HK-2 (cell line): Measurements from ENCODE around the gene UBE2A.

Source experiments
- DNase-seq: peaks from one replicate; pipeline ENCODE4 v3.0.0-alpha.2; 2018; ENCODE audit not compliant: unreplicated experiment

Gene UBE2A

DNA sequence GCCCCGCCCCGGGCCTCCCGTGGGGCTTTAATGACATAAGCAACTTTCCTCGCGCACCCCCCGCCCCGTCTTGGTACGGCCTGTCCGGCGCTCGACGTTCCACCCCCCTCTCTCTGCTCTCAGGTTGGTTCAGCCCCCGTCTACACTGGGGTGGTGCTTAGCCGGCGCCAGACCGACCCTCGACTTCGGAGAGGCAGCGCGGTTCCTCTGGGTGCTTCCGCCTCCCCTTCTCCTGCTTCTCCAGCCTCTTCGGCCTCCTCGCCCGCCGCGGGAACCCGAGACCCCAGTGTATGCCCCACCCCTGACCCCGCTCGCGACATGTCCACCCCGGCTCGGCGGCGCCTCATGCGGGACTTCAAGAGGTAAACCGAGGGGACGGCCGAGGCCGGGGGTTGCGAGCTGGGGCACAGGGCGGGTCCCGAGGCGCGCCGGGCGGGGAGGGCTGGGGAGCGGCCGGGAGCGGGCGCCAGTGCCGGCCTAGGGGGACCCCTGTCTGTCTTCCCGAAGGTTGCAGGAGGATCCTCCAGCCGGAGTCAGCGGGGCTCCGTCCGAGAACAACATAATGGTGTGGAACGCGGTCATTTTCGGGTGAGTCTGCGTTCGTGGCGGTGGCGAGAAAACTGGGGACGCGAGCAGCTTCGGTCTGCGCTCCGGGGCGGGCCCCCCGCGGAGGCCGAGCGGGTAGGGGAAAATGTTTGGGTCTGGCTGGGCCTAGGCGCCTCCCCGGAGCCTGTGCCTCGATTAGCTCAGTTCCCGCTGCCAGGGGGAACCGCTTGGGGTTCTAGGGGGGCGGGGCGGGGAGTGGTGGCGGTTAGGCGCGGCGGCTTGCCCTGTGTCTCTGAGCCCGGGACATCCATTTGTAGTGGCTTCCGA lies at the start of gene UBE2A:
UBE2A (plus strand) TSS at position 170 of the 873 bp plus-strand sequence; CDS start at position 319, 149 bp downstream.
- peak; percentile 91 for DNase-seq

DNA sequence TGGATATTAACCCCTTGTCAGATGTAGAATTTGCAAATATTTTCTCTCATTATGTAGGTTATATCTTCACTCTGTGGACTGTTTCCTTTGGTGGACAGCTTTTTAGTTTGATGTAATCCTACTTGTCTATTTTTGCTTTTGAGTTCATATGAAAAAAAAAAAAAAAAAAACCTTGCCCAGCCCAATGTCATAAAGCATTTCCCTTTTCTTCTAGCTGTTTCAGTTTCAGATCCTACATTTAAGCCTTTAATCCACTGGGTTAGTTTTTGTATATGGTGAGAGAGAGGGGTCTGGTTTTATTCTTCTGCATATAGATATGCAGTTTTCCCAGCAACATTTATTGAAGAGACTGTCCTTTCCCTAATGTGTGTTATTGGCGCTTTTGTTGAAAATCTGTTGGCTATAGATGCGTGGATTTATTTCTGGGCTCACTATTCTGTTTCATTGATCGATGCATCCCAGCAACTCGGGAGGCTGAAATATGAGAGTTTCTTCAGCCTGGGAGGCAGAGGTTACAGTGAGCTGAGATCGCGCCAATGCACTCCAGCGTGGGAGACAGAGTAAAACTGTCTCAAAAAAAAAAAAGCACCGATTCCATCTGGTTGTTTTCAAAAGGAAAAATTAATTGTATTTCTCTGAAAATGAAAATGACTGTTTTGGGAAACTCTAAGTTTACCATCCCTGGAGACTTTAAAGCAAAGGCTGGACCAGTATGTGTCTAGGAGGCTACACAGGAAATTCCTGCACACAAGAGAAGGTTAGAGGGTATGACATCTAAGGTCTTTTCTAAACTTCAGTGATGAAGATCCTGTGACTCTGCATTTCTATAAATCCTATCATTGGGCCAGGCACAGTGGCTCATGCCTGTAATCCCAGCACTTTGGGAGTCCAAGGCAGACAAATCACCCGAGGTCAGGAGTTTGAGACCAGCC lies 44.8 kb upstream of the UBE2A start:
- DNase-seq: no peak

DNA sequence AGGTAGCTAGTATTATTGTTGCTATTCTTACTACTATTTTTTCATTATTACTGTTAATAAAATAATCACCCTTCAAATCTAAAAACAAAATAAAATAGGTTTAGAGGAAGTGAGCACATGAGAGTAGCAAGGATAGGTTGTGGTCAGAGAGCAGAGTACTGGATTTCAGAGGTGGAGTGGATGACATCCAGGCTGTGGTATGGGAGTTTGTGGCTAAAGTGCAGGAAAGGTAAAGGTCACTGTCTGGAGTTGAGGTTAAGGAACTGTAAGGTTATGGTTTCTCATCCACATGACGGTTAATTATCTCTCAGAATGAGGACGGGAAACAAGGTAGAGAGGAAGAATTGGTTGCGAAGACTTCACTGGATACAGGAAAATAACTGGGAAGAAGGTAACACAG lies 36.9 kb upstream of the UBE2A start:
- peak; percentile 27 for DNase-seq

DNA sequence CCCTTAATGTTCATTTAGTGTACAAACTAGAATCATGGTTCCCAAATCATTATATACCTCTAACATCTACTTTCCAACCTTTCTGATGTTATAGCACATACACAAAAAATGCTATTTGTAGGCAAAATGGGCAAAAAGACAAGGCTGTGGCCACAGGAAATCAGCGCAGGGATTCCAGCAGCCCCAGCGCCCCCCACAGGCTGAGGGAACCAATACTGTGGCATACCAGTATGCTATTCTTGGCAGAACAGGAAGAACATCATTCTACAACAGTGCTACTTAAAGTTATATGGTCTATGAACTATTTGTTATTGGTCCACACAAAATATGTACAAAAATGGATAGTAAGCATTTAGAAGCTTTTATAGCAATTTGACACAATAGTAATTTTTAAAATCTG lies 34.5 kb upstream of the UBE2A start:
- DNase-seq: no peak

DNA sequence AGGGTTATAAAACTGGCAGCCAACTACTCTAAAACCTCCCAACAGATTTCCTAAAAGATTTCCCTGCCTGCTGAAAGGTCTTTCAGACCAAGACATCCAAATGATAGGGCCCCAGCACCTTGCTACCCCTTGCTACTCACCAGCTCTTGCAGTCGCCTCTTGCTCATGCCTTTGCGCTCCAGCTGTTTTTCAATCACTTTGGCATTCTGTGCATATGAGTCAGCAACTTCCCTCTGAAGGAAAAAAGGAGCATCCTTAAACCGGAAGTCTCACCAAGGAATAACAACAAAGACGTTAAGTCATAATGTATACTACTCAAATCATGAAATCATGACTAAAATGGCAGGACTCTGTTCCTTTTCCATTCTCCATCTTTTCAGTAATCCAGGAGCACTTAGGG lies 33.2 kb upstream of the UBE2A start:
- peak; percentile 53 for DNase-seq

DNA sequence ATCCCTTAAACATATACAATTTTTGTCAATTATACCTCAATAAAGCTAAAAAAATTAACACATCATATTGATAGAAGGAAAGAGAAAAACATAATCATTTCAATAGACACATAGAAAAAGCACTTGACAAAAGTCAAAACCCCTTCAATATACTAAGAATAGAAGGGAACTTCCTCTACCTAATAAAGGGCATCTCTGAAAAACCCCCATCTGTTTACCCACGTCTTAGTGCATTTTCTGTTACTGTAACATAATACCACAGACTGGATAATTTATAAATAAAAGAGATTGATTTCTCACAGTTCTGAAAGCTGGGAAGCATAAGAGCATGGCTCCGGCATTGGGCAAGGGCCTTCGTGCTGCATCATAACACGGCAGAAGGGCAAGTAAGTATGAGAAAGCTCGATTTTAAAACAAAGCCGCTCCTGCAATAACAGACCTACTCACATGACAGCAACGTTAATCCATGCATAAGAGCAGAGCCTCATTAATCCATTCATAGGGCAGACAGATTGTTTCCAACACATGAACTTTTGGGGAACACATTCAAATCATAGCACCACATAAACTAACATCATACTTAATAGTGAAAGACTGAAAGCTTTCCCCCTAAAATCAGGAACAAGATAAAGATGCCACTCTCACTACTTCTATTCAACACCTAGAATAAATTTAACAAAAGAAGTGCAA lies 24.9 kb upstream of the UBE2A start:
- no peak for DNase-seq

DNA sequence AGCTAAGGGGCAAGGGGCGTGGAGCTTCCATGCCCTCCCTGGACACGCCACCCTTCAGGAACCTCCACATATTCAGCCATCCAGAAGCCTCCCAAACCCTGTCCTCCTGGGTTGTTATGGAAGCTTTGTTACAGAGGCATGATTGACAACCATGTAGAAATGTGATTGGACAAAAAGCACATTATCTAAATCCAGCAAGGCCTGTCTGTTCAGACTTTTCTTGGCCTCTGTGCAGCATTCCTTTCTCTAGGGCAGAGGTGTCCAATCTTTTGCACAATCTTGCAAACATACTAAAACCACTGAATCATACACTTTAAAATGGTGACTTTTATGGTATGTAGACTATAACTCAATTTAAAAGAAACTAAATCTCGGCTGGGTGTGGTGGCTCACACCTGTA lies 21.9 kb upstream of the UBE2A start:
- DNase-seq: no peak

DNA sequence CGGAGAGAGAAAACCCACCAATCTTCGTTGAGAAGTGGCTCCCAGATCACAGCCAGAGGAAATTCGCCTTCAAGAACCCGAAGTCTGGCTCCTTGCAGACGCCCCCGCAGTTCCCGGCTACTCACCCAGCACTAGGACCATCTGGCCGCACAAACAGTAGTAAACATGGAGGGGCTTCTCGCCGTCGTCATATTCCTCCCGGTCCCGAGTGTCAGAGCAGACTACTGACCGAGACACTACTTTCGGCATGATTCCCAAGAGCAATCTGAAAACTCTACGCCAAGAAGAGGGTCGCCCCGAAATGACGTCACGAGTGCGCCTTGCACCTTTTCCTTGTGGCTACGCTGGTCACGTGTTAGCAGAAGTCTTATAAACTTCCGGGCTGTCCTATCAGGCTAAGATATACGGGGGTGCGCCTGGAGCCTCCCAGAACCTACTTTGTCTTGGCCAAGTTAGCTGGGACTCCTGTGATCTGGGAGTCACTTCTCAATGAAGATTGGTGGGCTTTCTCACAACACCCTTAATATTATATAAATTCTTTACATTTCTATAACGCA lies 9.2 kb upstream of the UBE2A start, which contains the start of gene STEEP1:
STEEP1 (minus strand) TSS at position 303 of the 557 bp plus-strand sequence; CDS start at position 249, 54 bp downstream.
- peak; percentile 80 for DNase-seq

DNA sequence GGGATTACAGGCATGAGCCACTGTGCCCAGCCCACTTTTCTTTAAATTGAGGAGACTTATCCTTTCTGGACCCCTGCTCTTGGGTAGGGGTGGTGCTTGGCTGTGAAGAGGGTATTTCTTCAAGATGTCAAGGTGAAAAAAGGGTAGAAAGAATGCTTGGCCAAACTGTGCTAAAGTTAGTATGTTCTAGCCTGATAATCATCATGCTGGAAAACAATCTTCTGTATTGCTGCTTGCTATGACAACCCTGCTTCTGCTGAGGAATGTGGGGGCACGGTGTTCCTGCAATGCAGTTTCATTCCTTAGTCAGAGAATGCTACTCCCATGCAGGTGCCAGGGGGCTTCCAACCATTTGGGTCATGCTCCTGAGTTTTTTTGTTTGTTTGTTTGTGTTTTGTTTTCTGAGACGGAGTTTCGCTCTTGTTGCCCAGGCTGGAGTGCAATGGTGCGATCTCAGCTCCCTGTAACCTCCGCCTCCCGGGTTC lies 4.0 kb upstream of the UBE2A start:
- no peak for DNase-seq

DNA sequence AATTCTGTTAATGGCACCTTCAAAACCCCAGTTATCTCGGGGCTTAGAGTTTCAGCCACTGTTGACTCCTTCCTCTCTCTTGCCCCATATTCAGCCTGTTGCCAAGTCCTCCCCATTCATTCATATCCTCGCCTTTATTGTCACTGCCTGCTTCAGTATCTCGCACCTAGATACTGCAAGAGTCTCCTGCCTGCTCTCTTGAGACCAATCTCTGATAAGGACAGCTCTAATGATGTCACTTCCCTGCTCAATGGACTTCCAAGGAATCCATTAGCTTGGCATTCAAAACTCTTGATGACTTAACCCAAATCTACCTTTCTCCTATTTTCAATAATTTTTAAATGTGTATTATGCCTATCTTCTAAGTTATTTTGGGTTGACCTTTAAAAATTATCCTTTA lies 1.1 kb upstream of the UBE2A start:
- no peak for DNase-seq

DNA sequence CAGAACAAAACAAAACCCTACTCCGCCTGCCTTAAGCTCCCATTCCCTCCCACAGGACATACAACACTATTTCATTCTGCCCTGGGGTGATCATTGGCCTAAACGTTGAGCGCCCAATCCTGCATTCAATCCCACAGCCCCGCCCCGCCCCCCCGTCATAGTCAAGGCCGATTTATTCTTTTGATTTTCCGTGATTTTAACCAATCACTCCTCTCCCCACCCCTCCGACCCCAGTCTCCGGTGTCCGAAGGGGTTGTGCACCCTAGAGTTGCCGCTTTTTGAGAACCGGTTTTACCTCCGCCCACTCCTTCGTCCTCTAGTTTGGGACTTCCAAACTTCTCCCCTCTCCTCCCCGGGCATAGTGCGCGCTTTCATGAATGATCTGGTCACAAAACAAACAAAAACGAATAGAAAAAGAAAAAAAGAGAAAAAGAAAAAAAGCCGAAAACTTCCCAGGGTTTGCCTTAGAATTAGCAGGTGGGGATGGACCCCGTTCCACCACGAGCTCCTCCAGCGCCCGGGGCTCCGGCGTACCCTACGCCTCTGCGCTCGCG lies 446 bp upstream of the UBE2A start:
- DNase-seq: peak; percentile 27

DNA sequence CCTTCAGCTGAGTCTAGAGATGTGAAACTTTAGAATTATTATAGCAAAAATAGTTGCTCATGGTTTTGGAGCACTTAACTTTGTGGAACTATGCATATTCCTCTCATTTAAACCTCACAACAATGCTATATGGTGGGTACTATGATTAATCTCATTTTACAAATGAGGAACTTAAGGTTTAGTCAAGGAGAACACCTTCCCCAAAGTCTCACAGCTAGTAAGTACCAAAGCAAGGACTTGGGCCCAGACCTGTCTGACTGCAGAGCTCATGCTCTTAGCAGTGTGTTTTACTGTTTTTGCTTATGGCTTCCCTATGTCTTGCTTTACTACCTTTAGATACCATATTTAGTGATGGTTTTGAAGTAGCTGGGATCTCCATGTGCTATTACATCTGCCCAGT lies 5.1 kb downstream of the UBE2A start:
- DNase-seq: no peak

DNA sequence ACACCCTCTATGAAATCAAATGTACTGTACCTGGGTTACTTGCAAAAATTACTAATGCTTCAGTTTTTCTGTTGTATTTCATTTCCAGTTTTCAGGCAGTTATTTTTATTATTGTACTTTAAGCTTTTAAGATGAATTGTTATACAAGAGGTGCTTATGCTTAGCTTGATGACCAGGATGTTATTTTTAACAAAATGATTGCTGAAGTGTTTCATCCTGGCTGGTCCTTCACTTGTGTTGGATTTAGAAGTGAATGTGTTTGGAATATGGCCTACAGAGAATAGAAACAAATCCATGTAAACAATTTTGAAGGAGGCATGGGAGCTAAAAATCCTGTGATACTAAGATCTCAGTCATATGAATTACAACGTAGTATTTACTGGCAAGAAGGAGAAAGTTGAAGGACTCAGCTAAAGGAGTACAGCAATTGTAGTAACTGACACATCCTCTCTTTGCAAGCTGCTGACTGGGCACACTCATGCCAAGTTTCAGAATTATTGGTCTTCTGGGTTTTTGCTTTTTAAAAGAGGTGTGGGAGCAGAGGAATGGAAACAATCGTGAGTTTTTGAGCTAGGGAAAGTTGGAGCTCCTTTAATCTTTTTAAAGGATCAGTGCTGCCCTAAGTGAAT lies 9.2 kb downstream of the UBE2A start:
- DNase-seq: no peak

DNA sequence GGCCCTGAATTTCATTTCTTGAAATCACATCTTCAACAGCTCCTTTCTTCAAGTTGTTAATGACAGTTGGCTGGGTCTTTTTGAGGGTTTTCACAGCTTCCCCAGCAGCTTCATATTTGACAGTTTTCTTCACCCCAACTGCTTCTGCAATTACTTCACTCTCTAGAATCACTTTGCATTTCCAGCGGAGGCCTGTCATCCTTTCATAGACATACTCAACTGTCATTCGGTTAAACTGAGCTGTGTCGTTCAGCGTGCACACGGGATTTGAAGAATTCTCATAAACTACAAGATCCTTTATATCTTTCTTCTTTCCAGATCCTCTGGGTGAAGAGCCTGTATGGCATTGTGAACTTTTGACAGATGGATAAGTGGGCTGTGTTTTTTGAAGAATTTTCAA lies 15.4 kb downstream of the UBE2A start:
- no peak for DNase-seq

DNA sequence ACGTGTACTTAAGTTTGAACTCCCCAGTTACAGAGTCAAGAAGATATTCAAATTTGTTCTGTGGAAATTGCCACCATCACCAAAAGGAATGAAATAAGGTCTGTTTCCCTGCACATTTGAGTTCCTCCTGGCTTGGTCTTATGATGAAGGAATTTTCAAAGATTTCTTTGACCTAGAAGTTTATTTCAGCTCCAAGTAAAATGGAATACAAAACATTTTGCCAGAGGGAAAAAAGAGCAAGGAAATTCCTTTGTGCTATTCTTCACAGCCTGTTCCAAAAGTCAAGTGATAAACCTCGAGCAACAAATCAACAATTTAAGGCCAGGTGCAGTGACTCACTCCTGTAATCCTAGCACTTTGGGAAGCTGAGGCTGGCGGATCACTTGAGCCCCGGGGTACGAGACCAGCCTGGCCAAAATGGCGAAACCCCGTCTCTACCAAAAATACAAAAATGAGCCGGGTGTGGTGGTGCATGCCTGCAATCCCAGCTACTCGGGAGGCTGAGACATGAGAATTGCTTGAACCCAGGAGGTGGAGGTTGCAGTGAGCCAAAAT lies 28.4 kb downstream of the UBE2A start:
- DNase-seq: no peak

DNA sequence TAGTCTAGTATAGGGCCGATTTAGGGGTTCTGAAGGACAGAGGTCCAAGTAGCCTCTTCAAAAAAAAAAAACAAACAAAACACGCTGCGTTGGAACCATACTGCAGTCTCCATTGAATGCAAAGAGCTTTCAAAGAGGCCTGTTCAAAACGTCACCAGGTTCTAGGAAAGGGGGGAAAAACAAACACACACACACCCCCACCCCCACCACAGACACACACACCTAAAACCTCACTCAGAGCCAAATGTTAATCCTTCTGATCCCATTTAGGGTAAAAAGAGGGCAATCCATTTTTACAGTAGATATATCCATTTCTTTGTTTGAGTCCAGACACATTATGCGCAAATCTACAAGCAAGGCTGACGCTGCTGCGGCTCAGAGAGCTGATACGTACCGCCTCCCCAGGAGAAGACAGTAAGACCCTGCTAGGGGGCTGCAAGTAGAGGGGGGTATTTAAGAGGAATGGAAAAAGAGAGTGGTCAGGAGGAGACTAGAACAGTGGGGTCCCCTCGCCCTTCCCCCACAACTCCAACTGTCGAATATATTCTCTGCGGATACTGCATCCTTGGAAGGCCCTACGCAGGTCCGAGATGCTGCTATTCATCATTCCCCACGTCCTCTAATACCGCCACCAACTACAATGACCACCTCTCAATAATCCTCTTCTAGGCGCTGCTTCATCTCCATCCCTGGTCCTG lies 30.6 kb downstream of the UBE2A start:
- no peak for DNase-seq

DNA sequence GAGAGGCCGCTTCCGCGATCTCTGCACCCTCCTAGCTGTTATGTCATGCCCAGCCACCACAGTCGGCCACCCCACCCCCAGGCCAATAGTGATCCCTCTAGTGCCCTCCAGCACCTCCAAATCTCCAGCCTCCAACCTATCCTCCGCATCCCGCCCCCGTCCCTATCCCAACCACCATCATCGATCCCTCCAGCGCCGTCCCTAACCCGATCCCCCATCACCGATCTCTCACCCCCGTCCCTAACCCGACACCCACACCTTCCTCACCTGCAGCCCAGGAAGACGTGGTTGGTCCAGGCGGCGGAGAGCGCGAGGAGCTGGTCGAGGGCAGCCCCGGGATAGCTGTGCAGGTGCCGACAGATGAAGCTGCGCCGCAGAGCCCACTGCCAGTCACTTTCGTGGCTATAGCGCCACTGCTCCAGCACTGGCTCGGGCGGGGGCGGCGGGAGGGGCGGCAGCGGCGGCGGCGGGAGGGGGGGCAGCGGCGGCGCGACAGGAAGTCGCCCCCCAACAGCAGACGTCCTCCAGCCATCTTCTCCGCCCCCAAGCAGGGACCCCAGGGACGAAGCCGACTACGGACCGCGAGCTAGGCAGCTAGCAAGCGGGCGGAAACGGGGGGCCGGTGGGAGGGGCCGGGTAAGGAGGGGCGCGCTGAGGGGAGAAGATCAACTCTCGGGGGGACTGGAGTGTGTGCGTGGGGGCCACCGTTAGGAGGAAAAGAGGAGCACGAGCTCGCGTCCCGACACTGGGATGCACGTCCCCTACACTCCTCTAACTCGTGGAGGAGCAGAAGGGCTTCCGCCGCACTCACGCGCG lies 31.3 kb downstream of the UBE2A start:
- peak; percentile 36 for DNase-seq

DNA sequence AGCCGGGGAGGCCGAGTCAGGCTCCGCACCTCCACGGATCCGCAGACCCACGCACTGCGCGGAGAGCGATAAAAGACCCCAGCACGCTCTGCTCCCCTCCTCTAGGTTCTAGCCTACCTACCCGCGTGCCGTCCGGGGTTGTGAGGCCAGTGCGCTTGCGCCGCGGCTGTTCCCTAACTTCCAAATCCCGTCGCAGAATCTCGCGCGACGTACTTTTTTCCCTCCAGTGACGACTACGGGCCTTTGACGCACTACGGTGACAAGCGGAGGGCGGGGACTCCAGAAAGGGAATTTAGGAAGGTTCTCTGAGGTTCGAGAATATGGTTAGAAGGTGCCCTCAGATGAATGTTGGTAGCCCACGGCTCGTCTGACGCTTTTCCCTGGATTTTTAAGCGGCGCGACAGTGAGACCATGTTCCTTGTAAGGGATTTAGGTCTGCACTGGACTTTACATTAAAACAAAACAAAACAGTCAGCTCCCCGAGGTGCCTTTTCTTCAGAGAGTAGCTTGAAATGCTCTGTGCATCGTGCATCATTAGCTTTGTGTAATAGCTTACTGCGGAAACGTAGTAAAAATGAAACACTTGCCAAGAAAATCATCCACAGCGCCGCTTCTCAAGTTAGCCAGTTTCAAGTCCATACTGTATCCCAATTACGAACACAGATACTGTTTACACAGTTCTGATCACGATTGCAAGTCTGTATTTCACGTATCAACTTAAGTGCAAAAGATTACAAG lies 32.1 kb downstream of the UBE2A start, which contains the start of gene NKRF:
NKRF (minus strand) TSS at position 145 of the 738 bp plus-strand sequence.
- peak; percentile 87 for DNase-seq
